Measurements from ENCODE around the gene TMED4.

DNA sequence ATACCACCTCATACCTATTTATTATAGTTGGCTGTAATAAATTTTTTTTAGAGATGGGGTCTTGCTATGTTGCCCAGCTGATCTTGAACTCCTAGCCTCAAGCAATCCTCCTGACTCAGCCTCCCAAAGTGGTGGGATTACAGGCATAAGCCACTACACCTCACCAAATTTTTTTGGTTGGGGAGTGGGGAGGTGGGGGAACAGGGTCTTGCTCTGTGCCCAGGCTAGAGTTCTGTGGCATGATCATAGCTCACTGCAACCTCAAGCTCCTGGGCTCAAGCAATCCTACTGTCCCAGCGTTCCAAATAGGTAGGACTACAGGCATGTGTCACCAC, 20.5 kb upstream of the TMED4 start:
- TF ChIP-seq, protein P1, sequence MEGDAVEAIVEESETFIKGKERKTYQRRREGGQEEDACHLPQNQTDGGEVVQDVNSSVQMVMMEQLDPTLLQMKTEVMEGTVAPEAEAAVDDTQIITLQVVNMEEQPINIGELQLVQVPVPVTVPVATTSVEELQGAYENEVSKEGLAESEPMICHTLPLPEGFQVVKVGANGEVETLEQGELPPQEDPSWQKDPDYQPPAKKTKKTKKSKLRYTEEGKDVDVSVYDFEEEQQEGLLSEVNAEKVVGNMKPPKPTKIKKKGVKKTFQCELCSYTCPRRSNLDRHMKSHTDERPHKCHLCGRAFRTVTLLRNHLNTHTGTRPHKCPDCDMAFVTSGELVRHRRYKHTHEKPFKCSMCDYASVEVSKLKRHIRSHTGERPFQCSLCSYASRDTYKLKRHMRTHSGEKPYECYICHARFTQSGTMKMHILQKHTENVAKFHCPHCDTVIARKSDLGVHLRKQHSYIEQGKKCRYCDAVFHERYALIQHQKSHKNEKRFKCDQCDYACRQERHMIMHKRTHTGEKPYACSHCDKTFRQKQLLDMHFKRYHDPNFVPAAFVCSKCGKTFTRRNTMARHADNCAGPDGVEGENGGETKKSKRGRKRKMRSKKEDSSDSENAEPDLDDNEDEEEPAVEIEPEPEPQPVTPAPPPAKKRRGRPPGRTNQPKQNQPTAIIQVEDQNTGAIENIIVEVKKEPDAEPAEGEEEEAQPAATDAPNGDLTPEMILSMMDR (IDR thresholded peaks at IDR 0.05; ENCODE audit: low read length): no peak
- TF ChIP-seq EZH2 (optimal IDR thresholded peaks at IDR 0.05; ENCODE audit: low read depth, low read length): no peak
- TF ChIP-seq EZH2phosphoT487 (IDR thresholded peaks at IDR 0.05; ENCODE audit: low read length): no peak
